Esophagus muscularis mucosa (tissue), 4 donors: ENCODE results near the gene OSGEP.

ENCODE experiments used
- EP300 ChIP-seq: sonication (generic); formaldehyde crosslinking; IDR thresholded peaks from one replicate; pipeline ENCODE4 v1.6.1; 2017; ENCODE audit warnings: antibody characterized with exemption
- POLR2AphosphoS5 ChIP-seq, 2 donors: sonication (generic); formaldehyde crosslinking; IDR thresholded peaks; one replicate each; pipeline ENCODE4 v1.6.1; 2017; ENCODE audit warnings: antibody characterized with exemption in 2 of 2
- TF ChIP-seq, protein P1 (sequence below), 3 experiments: fragments of 200-600 bp in 2 of 3; fragments of 450-650 bp in 1 of 3; sonication (generic) in 2 of 3; IDR thresholded peaks; one replicate each; pipeline ENCODE4 v1.5.1; 2017 to 2019; ENCODE audit warnings: antibody characterized with exemption in 3 of 3, mild to moderate bottlenecking in 2 of 3, moderate library complexity in 1 of 3

DNA sequence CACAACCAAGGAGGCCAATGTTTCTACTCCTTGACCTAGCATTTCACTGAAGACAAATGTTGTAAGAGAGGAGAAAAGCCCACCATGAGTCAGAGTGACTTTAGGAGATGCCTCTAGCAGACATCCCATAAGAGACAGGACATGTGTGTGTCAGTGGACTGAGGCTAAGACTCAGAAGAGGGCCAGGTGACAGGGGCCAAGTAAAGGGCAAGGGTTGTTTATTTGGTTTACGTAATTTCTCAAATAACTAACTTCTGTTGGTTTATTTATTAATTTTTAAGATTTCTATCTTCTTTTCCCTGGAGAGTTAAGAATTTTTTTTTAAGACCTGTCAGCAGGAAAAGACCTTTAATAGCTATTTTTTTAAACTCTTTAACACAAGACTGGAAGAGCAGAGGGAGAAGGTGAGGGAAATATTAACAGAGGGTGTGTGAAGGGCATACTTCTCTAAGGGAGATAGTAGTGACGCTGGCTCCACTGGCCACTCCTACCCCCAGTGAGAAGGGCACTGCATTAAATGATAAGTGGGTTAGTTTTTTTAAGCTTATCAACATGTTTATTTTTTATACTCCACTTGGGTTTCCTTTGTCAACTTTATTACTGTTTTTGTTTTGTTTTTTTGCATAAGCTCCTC is 18.0 kb upstream of the OSGEP start:
- TF ChIP-seq, protein P1, sequence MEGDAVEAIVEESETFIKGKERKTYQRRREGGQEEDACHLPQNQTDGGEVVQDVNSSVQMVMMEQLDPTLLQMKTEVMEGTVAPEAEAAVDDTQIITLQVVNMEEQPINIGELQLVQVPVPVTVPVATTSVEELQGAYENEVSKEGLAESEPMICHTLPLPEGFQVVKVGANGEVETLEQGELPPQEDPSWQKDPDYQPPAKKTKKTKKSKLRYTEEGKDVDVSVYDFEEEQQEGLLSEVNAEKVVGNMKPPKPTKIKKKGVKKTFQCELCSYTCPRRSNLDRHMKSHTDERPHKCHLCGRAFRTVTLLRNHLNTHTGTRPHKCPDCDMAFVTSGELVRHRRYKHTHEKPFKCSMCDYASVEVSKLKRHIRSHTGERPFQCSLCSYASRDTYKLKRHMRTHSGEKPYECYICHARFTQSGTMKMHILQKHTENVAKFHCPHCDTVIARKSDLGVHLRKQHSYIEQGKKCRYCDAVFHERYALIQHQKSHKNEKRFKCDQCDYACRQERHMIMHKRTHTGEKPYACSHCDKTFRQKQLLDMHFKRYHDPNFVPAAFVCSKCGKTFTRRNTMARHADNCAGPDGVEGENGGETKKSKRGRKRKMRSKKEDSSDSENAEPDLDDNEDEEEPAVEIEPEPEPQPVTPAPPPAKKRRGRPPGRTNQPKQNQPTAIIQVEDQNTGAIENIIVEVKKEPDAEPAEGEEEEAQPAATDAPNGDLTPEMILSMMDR (IDR thresholded peaks at IDR 0.05): no peak
- no peak for TF ChIP-seq EP300
- no peak for TF ChIP-seq POLR2AphosphoS5 (IDR thresholded peaks at IDR 0.05)
